Stimulated activated CD8-positive, alpha-beta memory T cell treated with anti-CD3 and anti-CD28 coated beads, Interleukin-4, amount 100 ng/mL, for 4 hours (primary cell): Measurements from ENCODE around the gene DYNLRB2.

Experiments
- DNase-seq, 2 donors: peaks; one replicate each; pipeline ENCODE4 v3.0.0-alpha.2; 2020; ENCODE audit warnings: low read depth in 2 of 2, low spot score in 1 of 2

DYNLRB2 gene

GRCh38 chr16:80547145-80547544 is 6.4 kb downstream of the DYNLRB2 start:
- no peak for DNase-seq

- no peak for DNase-seq
Measured at GRCh38 chr16:80552277-80552676, 11.5 kb downstream of the DYNLRB2 start.

- DNase-seq, result no peak
Measured at GRCh38 chr16:80554033-80554432, 13.2 kb downstream of the DYNLRB2 start.

- DNase-seq, result no peak
Measured at GRCh38 chr16:80556481-80556880, 15.7 kb downstream of the DYNLRB2 start.

- no peak for DNase-seq
Measured at GRCh38 chr16:80557037-80557436, 16.2 kb downstream of the DYNLRB2 start.

GRCh38 chr16:80559369-80559768 is 18.6 kb downstream of the DYNLRB2 start:
- no peak for DNase-seq

GRCh38 chr16:80563066-80563465 is 22.3 kb downstream of the DYNLRB2 start:
- DNase-seq, result no peak

GRCh38 chr16:80564394-80564793 is 23.6 kb downstream of the DYNLRB2 start:
- DNase-seq, result no peak

GRCh38 chr16:80569440-80570105 is 28.8 kb downstream of the DYNLRB2 start:
- peak; percentile 31 to 51 for DNase-seq

GRCh38 chr16:80570106-80570478 is 29.3 kb downstream of the DYNLRB2 start:
- DNase-seq, result no peak

- no peak for DNase-seq
Measured at GRCh38 chr16:80573700-80574120, 32.9 kb downstream of the DYNLRB2 start.

- DNase-seq, result no peak
Measured at GRCh38 chr16:80576343-80576912, 35.6 kb downstream of the DYNLRB2 start.

GRCh38 chr16:80577485-80578280 is 36.9 kb downstream of the DYNLRB2 start:
- no peak for DNase-seq

- DNase-seq, result peak in 1 of 2 donors; percentile 31
Measured at GRCh38 chr16:80580109-80580832, 39.5 kb downstream of the DYNLRB2 start.

GRCh38 chr16:80583466-80583865 is 42.7 kb downstream of the DYNLRB2 start:
- no peak for DNase-seq

- no peak for DNase-seq
Measured at GRCh38 chr16:80585764-80586163, 45.0 kb downstream of the DYNLRB2 start.

GRCh38 chr16:80586476-80586875 is 45.7 kb downstream of the DYNLRB2 start:
- DNase-seq, result no peak

- no peak for DNase-seq
Measured at GRCh38 chr16:80587071-80587470, 46.3 kb downstream of the DYNLRB2 start.

GRCh38 chr16:80591071-80591915 is 50.5 kb downstream of the DYNLRB2 start:
- no peak for DNase-seq

- no peak for DNase-seq
Measured at GRCh38 chr16:80592273-80592672, 51.5 kb downstream of the DYNLRB2 start.

GRCh38 chr16:80594756-80595155 is 54.0 kb downstream of the DYNLRB2 start:
- no peak for DNase-seq
